CD8-positive, alpha-beta memory T cell (primary cell): Measurements from ENCODE around the gene PRDM12. TPM values are rescaled to one million over a fixed set of nuclear protein-coding genes. Genes with fewer than 3 reads are reported as not detected.

Experiments used
- CTCF ChIA-PET: fragments of 350-600 bp; sonication (Branson Sonifier 250); formaldehyde crosslinking; loops from one replicate; lab custom pipeline; 2021; ENCODE audit warnings: antibody characterized with exemption; lab: Charles Lee
- POLR2A ChIA-PET: fragments of 350-600 bp; sonication (Branson Sonifier 250); formaldehyde crosslinking; loops from one replicate; lab custom pipeline; 2021; ENCODE audit warnings: antibody characterized with exemption; lab: Charles Lee
- DNase-seq, 5 donors: peaks; one replicate each; pipeline versions ENCODE4 v3.0.0 to v3.0.0-alpha.2; 2020 to 2022; ENCODE audit warnings: mixed read lengths in 1 of 5
- H3K27ac ChIP-seq: one replicate; pipeline ENCODE4 v1.7.0; 2013; ENCODE audit warnings: low read depth, mild to moderate bottlenecking, low read length, moderate library complexity
- H3K27me3 ChIP-seq: 2 replicates; pipeline ENCODE4 v1.7.0; 2013; ENCODE audit warnings: low read length, mild to moderate bottlenecking; ENCODE audit not compliant: insufficient read depth, poor library complexity, severe bottlenecking
- H3K36me3 ChIP-seq: 2 replicates; pipeline ENCODE4 v1.7.0; 2013; ENCODE audit warnings: mild to moderate bottlenecking, low read length, moderate library complexity; ENCODE audit not compliant: insufficient read depth
- H3K4me1 ChIP-seq: 2 replicates; pipeline ENCODE4 v1.7.0; 2013; ENCODE audit warnings: mild to moderate bottlenecking, low read length, moderate library complexity; ENCODE audit not compliant: insufficient read depth
- H3K4me3 ChIP-seq: 2 replicates; pipeline ENCODE4 v1.7.0; 2013; ENCODE audit warnings: mild to moderate bottlenecking, low read length
- H3K9me3 ChIP-seq: 2 replicates; pipeline ENCODE4 v1.7.0; 2013; ENCODE audit warnings: mild to moderate bottlenecking, low read length
- H3K27ac Mint-ChIP-seq, 8 donors: one replicate each; pipeline ENCODE4 v1.8.0; 2020 to 2021; ENCODE audit warnings: mixed read lengths in 8 of 8, mild to moderate bottlenecking in 6 of 8, inconsistent platforms in 3 of 8, moderate library complexity in 3 of 8
- H3K27me3 Mint-ChIP-seq, 2 donors: one replicate each; pipeline ENCODE4 v1.8.0; 2020 to 2021; ENCODE audit warnings: mixed read lengths in 2 of 2, mild to moderate bottlenecking in 1 of 2, moderate library complexity in 1 of 2
- H3K36me3 Mint-ChIP-seq, 3 donors: one replicate each; pipeline ENCODE4 v1.8.0; 2020 to 2021; ENCODE audit warnings: mixed read lengths in 3 of 3, inconsistent platforms in 1 of 3, mild to moderate bottlenecking in 1 of 3
- H3K4me1 Mint-ChIP-seq, 3 donors: one replicate each; pipeline ENCODE4 v1.8.0; 2020 to 2021; ENCODE audit warnings: mixed read lengths in 3 of 3, inconsistent platforms in 1 of 3, mild to moderate bottlenecking in 1 of 3
- H3K4me3 Mint-ChIP-seq, 7 donors: one replicate each; pipeline ENCODE4 v1.8.0; 2020 to 2021; ENCODE audit warnings: mixed read lengths in 7 of 7, mild to moderate bottlenecking in 6 of 7, moderate library complexity in 4 of 7, inconsistent platforms in 2 of 7
- H3K9me3 Mint-ChIP-seq, 5 donors: one replicate each; pipeline ENCODE4 v1.8.0; 2020 to 2022; ENCODE audit warnings: mixed read lengths in 5 of 5, mild to moderate bottlenecking in 3 of 5, moderate library complexity in 2 of 5, inconsistent platforms in 1 of 5
- polyA plus RNA-seq: library from polyadenylated mRNA; unstranded; fragments of 300-500 nt; fragmentation: Illumina TruSeq; gene quantifications from one replicate; pipeline ENCODE4 v1.2.3, GENCODE V29; 2021
- total RNA-seq, 2 experiments: library from RNA; stranded (reverse); gene quantifications; one replicate each; pipeline ENCODE4 v1.2.3, GENCODE V29; 2021

Gene PRDM12
- total and polyA plus RNA-seq, 3 experiments from 2014 or later: 0.11 TPM; not detected in 2

DNA sequence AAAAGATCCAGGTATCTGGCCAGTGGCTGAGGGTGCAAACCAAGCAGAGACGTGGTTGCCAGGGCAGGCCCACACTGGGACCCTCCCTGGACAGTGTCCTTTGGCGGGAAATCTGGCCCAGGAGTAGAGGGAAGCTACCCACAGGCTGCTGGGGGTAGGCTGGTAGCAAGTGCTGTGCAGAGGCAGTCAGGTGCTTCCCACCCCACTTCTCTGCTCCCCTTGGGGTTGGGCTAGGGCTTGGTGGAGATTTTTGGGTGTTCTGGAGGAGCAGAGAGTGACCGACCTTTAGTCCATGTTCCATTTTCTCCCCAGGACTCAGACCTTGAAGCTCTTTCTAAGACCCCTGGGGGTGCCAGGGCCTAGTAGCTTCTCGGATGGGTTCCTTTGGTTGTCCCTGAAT is 5.6 kb downstream of the PRDM12 start:
- Mint-ChIP-seq H3K27me3 (peaks cover 20 to 37% of the 10 kb centered on the region in 2 donors), H3K36me3 (no peaks in the 10 kb centered on the region), H3K27ac (no peak overlapping the region), H3K4me3 (no peak overlapping the region), H3K9me3 (no peaks in the 10 kb centered on the region), H3K4me1 (peaks cover 4 to 10% (median 6%) of the 10 kb centered on the region in 3 donors)
- ChIA-PET CTCF (interaction anchor here (0.6 to 1.1 kb wide), 2 partner anchors 12 to 14 kb away, joined by 3 read pairs; no protein-coding TSS in a partner anchor), POLR2A (no interaction called here)
- Histone ChIP-seq H3K36me3 (no peaks in the 10 kb centered on the region), H3K4me3 (no peak overlapping the region), H3K27ac (no peak overlapping the region), H3K27me3 (peaks cover 19% of the 10 kb centered on the region), H3K9me3 (no peaks in the 10 kb centered on the region), H3K4me1 (no peaks in the 10 kb centered on the region)
- DNase-seq: no peak

DNA sequence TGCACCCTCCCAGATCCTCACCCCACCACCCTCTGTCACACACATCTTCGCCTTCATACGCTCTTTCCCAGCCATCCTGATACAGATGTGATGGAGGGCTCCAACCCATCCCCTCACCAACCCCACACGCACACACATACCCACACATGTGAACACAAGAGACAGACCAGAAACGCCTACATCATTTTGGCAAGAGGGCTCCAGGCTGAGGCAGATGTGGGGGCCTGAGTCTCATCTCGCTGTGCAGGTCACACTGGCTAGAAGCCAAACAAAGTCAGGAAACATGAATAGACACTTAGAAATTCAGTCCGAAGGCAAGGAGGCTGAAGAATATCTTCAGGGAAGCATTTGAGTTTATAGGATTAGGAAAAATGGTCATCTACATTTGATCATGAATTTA is 6.2 kb downstream of the PRDM12 start:
- ChIA-PET POLR2A (no interaction called here), CTCF (interaction anchor here (1.3 kb wide), 1 partner anchor 13 kb away, joined by 3 read pairs; no protein-coding TSS in a partner anchor)
- DNase-seq: no peak

DNA sequence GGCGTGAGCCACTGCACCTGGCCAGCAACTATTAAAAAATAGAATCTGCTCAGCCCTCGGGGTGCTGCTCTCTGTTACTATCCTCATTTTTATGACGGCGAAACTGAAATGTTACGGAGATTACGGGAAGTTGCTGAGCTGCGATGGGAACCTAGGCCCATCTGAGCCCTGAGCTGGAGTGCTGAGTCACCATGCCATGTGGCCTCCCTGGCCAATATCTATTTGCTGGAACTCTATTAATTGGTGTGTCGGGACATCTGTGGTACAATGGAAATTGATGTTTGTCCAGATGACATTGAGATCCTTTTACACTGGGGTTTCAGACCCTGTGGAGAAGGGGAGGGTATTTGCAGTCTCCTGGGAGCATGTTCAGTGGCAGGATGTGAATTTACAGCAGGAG is 8.1 kb downstream of the PRDM12 start:
- Histone ChIP-seq H3K9me3 (no peaks in the 10 kb centered on the region), H3K27me3 (peaks cover 6% of the 10 kb centered on the region), H3K36me3 (no peaks in the 10 kb centered on the region), H3K4me3 (no peak overlapping the region), H3K27ac (no peak overlapping the region), H3K4me1 (no peaks in the 10 kb centered on the region)
- peaks cover 10 to 15% of the 10 kb centered on the region in 2 donors for H3K27me3 Mint-ChIP-seq
- ChIA-PET CTCF (no interaction called here), POLR2A (no interaction called here)
- no peak overlapping the region for H3K4me3 Mint-ChIP-seq
- H3K9me3 Mint-ChIP-seq: no peaks in the 10 kb centered on the region
- no peaks in the 10 kb centered on the region for H3K36me3 Mint-ChIP-seq
- H3K27ac Mint-ChIP-seq: no peak overlapping the region
- DNase-seq: no peak
- no peaks in the 10 kb centered on the region for H3K4me1 Mint-ChIP-seq

More for the DNA sequence above, 6.2 kb downstream of the PRDM12 start:
- H3K27me3 Mint-ChIP-seq: peaks cover 16 to 30% of the 10 kb centered on the region in 2 donors
- H3K27ac ChIP-seq: no peak overlapping the region
- peaks cover under 1 to 3% (median under 1%) of the 10 kb centered on the region in 3 donors for H3K4me1 Mint-ChIP-seq
- H3K36me3 ChIP-seq: no peaks in the 10 kb centered on the region
- peaks cover 16% of the 10 kb centered on the region for H3K27me3 ChIP-seq
- H3K4me1 ChIP-seq: no peaks in the 10 kb centered on the region
- no peaks in the 10 kb centered on the region for H3K9me3 Mint-ChIP-seq
- no peaks in the 10 kb centered on the region for H3K9me3 ChIP-seq
- H3K36me3 Mint-ChIP-seq: no peaks in the 10 kb centered on the region
- no peak overlapping the region for H3K4me3 ChIP-seq
- H3K27ac Mint-ChIP-seq: peak overlapping the region in 1 of 8 donors; percentile 15
- no peak overlapping the region for H3K4me3 Mint-ChIP-seq

DNA sequence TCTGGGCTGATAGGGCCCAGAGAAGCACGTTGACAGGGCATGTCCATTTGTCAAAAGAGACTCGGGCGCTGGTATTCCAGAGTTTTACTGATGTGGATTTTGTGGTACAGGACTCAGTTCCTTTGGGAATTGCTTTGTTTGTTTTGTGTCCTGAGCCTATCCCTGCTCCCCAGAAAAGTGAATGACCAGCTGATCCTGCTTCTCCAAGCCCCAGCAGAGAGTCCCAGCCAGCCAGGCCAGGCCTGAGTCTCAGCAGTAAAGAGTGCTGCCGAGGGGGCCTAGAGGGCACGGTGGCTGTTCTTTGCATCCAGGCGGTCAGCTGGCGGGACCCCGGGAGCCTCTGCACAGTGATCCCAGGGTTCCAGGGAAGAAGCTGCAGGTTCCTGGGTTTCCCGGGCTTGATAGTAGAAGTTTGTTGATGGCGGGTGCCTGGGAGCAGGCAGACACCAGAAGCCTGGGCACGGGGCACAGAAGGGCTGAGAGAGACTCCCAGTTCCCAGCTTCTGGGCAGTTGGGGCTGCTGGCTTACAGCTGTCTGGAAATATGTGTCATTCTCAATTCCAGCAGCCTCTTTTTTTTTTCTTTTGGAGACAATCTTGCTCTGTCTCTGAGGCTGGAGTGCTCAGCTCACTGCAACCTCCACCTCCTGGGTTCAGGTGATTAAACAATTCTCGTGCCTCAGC is 8.7 kb downstream of the PRDM12 start:
- Mint-ChIP-seq H3K27ac (no peak overlapping the region), H3K27me3 (peaks cover 10 to 11% of the 10 kb centered on the region in 2 donors), H3K36me3 (no peaks in the 10 kb centered on the region), H3K4me3 (no peak overlapping the region), H3K9me3 (no peaks in the 10 kb centered on the region), H3K4me1 (no peaks in the 10 kb centered on the region)
- POLR2A ChIA-PET: no interaction called here
- H3K27ac ChIP-seq: no peak overlapping the region
- H3K4me1 ChIP-seq: no peaks in the 10 kb centered on the region
- no peaks in the 10 kb centered on the region for H3K36me3 ChIP-seq
- no peak overlapping the region for H3K4me3 ChIP-seq
- H3K9me3 ChIP-seq: no peaks in the 10 kb centered on the region
- peaks cover under 1% of the 10 kb centered on the region for H3K27me3 ChIP-seq
- DNase-seq: no peak
- CTCF ChIA-PET: interaction anchor here (1.0 kb wide), 1 partner anchor 9 kb away, joined by 3 read pairs; no protein-coding TSS in a partner anchor

DNA sequence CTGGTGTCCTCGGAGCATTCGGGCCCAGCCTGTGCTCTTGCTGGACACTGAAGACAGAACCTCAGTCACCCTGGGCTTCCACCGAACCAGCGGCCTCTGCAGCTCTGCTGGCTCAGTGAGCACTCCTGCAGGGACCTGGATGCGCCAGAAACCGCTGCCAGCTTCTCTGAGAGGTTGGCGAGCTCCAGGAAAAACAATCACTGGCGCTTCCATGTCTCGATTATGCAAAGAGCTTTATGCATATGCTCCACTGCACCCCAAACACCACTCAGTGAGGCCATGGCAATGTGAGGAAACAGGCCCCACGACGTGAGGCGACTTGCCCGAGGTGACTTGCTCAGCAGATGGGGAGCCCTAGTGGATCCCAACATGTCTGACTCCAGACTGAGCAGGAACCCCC is 11.0 kb downstream of the PRDM12 start:
- Mint-ChIP-seq H3K27me3 (peaks cover under 1 to 3% of the 10 kb centered on the region in 2 donors), H3K27ac (no peak overlapping the region), H3K4me1 (no peaks in the 10 kb centered on the region), H3K4me3 (no peak overlapping the region), H3K9me3 (no peaks in the 10 kb centered on the region), H3K36me3 (no peaks in the 10 kb centered on the region)
- Histone ChIP-seq H3K36me3 (no peaks in the 10 kb centered on the region), H3K27ac (no peak overlapping the region), H3K4me1 (no peaks in the 10 kb centered on the region), H3K9me3 (no peaks in the 10 kb centered on the region), H3K27me3 (no peaks in the 10 kb centered on the region), H3K4me3 (no peak overlapping the region)
- CTCF ChIA-PET: no interaction called here
- POLR2A ChIA-PET: no interaction called here
- no peak for DNase-seq

DNA sequence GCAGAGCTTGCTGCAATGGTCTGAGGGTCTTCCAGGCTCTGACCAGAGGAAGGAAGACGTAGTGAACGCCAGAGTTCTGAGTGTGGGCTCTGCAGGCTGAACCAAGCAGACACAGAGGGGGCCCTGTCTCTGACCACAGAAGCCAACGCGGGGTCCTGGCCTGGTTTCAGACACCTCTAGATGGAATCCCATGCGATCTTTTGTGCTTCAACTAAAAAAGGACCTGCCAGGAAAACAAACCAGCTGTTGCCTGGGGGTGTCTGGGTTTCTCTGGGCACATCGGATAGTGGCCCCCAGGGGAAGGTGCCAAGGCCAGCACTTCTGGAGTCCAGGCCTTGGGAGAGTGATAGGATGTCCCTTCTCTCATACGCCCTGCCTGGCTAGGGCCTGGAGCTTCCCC is 12.9 kb downstream of the PRDM12 start:
- POLR2A ChIA-PET: no interaction called here
- Mint-ChIP-seq H3K36me3 (no peaks in the 10 kb centered on the region), H3K27me3 (no peaks in the 10 kb centered on the region), H3K27ac (no peak overlapping the region), H3K9me3 (no peaks in the 10 kb centered on the region), H3K4me3 (no peak overlapping the region), H3K4me1 (peaks cover 0 to 8% (median under 1%) of the 10 kb centered on the region in 3 donors)
- CTCF ChIA-PET: no interaction called here
- Histone ChIP-seq H3K4me3 (no peak overlapping the region), H3K9me3 (no peaks in the 10 kb centered on the region), H3K36me3 (no peaks in the 10 kb centered on the region), H3K27me3 (no peaks in the 10 kb centered on the region), H3K4me1 (no peaks in the 10 kb centered on the region), H3K27ac (no peak overlapping the region)
- no peak for DNase-seq

DNA sequence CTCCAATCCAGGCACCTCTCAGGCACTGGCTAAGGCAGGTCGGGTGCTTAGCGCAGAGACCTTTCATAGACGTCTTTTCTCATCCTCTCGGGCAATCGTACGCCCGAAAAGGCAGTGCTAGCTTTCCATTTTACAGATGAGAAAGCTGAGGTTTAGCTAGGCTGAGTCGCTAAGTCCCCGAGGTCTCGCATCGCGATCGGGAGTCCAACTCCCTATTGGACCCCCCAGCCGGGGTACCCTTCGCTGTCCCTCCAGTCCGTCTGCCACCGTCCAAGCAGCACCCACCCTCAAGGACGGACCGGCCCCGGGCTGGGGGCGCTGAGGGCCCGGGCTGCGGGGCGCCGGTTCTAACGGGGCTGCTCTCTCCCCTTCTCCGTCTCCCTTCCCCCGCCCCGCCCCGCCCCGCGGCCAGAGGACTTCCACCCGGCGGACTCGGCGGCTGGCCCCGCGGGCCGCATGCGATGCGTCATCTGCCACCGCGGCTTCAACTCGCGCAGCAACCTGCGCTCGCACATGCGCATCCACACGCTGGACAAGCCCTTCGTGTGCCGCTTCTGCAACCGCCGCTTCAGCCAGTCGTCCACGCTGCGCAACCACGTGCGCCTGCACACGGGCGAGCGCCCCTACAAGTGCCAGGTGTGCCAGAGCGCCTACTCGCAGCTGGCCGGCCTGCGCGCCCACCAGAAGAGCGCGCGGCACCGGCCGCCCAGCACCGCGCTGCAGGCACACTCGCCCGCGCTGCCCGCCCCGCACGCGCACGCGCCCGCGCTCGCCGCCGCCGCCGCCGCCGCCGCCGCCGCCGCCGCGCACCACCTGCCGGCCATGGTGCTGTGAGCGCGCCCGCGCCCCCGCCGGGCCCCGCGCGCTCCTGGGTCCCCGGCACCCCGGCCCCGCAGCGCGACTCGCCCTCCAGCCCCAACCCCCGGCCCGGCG is 16.7 kb downstream of the PRDM12 start:
- POLR2A ChIA-PET: interaction anchor here (2.1 kb wide), 1 partner anchor 12 kb away, joined by 7 read pairs; the partner anchor contains the start of gene EXOSC2

More for the DNA sequence above, 16.7 kb downstream of the PRDM12 start:
- no peaks in the 10 kb centered on the region for H3K4me1 ChIP-seq
- Mint-ChIP-seq H3K4me3 (peak overlapping the region; percentile 71 to 97 (median 88)), H3K27me3 (peaks cover 0 to 2% of the 10 kb centered on the region in 2 donors), H3K36me3 (peaks cover 0 to 1% (median 0%) of the 10 kb centered on the region in 3 donors), H3K4me1 (peaks cover 3 to 12% (median 5%) of the 10 kb centered on the region in 3 donors), H3K9me3 (peaks cover 0 to 2% (median 0%) of the 10 kb centered on the region in 5 donors), H3K27ac (no peak overlapping the region)
- no peaks in the 10 kb centered on the region for H3K36me3 ChIP-seq
- H3K27ac ChIP-seq: no peak overlapping the region
- H3K9me3 ChIP-seq: no peaks in the 10 kb centered on the region
- H3K27me3 ChIP-seq: no peaks in the 10 kb centered on the region
- DNase-seq: peak; percentile 27 to 65 (median 40)
- H3K4me3 ChIP-seq: peak overlapping the region; percentile 43
- CTCF ChIA-PET: interaction anchor here (1.5 to 4.6 kb wide), 4 partner anchors 12 to 221 kb away, joined by 3 to 34 read pairs (median 22); partner anchors contain the start of gene EXOSC2
